ENCODE data around the gene TAS2R4. TPM values are rescaled to one million over a fixed set of nuclear protein-coding genes. Genes with fewer than 3 reads are reported as not detected.
"Not testable (repeated sequence)": the region's sequence is repeated elsewhere in the genome, so short reads cannot be mapped to it uniquely, and the experiment has no call there.

TAS2R4 gene
- polyA plus RNA-seq, 1 donor from 2014 or later: 2.3 TPM

DNA sequence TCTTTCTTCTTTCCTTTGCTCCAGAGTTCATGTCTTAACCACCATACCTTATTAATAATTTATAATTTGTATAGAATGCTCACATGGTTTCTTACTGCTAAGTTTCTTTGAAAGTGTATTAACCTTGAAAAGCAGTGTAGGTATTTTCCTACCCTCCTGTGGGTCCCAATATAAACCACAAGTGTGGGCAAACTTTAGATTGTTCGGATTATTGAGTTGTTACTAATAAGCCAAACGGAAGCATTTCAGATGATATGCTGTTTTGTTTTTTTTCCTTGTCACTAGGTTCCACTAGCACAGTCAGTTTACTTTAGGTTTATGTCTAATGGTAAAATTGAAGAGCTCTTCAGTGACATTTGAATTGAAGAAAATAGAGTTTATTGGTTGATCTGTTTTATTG is 28.1 kb upstream of the TAS2R4 start:
- Histone ChIP-seq H3K9ac (ENCODE audit: low read length) (no peak overlapping the region), H3K4me2 (ENCODE audit: low read length) (no peak overlapping the region), H3K36me3 (ENCODE audit: insufficient read depth, low read length) (peaks cover 18% of the 10 kb centered on the region), H3K4me3 (ENCODE audit: low read length) (no peak overlapping the region), H4K20me1 (ENCODE audit: insufficient read depth) (no peaks in the 10 kb centered on the region), H3K79me2 (replicated peaks; ENCODE audit: insufficient read depth, low read length) (no peaks in the 10 kb centered on the region), H3K27me3 (ENCODE audit: insufficient read depth, low read depth, low read length) (no peaks in the 10 kb centered on the region), H2AFZ (ENCODE audit: low read depth, low read length) (no peak overlapping the region), H3K9me2 (ENCODE audit: insufficient read depth, low read length) (no peaks in the 10 kb centered on the region), H3K9me3 (ENCODE audit: low read length) (no peaks in the 10 kb centered on the region), H3F3A (ENCODE audit: insufficient read depth, low read length, poor library complexity, severe bottlenecking) (no peaks in the 10 kb centered on the region), H3K27ac (ENCODE audit: low read length) (no peak overlapping the region)
- TF ChIP-seq EP300 (conservative IDR thresholded peaks at IDR 0.05; ENCODE audit: poor library complexity, severe bottlenecking) (no peak), SMC3 (conservative IDR thresholded peaks at IDR 0.05; ENCODE audit: poor library complexity) (no peak)
- TF ChIP-seq, protein P1, sequence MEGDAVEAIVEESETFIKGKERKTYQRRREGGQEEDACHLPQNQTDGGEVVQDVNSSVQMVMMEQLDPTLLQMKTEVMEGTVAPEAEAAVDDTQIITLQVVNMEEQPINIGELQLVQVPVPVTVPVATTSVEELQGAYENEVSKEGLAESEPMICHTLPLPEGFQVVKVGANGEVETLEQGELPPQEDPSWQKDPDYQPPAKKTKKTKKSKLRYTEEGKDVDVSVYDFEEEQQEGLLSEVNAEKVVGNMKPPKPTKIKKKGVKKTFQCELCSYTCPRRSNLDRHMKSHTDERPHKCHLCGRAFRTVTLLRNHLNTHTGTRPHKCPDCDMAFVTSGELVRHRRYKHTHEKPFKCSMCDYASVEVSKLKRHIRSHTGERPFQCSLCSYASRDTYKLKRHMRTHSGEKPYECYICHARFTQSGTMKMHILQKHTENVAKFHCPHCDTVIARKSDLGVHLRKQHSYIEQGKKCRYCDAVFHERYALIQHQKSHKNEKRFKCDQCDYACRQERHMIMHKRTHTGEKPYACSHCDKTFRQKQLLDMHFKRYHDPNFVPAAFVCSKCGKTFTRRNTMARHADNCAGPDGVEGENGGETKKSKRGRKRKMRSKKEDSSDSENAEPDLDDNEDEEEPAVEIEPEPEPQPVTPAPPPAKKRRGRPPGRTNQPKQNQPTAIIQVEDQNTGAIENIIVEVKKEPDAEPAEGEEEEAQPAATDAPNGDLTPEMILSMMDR (IDR thresholded peaks at IDR 0.05; ENCODE audit: poor library complexity, severe bottlenecking): no peak

DNA sequence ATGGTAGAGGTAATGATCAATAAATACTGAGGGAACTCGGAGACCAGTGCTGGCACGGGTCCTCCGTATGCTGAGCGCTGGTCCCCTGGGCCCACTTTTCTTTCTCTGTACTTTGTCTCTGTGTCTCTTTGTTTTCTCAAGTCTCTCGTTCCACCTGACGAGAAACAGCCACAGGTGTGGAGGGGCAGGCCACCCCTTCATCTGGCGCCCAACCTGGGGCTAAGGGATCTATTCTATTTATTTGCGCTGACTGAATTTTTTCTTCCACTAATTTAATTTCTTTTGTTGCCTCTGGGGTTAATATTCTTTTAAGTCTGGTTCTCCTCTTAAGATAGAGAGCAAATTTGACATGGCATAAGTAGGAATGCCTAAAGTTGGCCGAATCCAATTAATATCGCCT is 24.6 kb upstream of the TAS2R4 start:
- H3K79me2 ChIP-seq (replicated peaks; ENCODE audit: insufficient read depth, low read length); H3F3A ChIP-seq (ENCODE audit: insufficient read depth, low read length, poor library complexity, severe bottlenecking); H3K27me3 ChIP-seq (ENCODE audit: insufficient read depth, low read depth, low read length); H3K4me3 ChIP-seq (ENCODE audit: low read length); H3K4me2 ChIP-seq (ENCODE audit: low read length); H2AFZ ChIP-seq (ENCODE audit: low read depth, low read length); H3K9me3 ChIP-seq (ENCODE audit: low read length); H4K20me1 ChIP-seq (ENCODE audit: insufficient read depth); H3K27ac ChIP-seq (ENCODE audit: low read length); H3K9me2 ChIP-seq (ENCODE audit: insufficient read depth, low read length); H3K9ac ChIP-seq (ENCODE audit: low read length): not testable (repeated sequence)
- peaks cover 18% of the 10 kb centered on the region for H3K36me3 ChIP-seq (ENCODE audit: insufficient read depth, low read length)

DNA sequence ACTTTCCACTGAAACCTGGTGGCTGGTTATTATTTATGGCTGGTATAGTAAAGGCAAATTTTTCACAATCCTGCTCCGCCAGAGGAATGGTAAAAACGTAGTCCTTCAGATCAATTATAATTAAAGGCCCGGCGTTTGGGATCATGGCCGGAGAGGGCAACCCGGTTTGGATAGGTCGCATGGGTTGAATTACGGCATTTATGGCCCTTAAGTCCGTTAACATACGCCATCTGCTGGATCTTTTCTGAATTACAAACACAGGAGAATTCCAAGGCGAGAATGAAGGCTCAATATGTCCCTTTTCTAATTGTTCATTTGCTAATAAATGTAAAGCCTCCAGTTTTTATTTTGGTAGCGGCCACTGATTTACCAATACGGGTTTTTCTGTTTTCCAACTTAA is 23.8 kb upstream of the TAS2R4 start:
- no peaks in the 10 kb centered on the region for H3K79me2 ChIP-seq (replicated peaks; ENCODE audit: insufficient read depth, low read length)
- no peak overlapping the region for H3K4me3 ChIP-seq (ENCODE audit: low read length)
- no peak overlapping the region for H2AFZ ChIP-seq (ENCODE audit: low read depth, low read length)
- H3K27me3 ChIP-seq (ENCODE audit: insufficient read depth, low read depth, low read length): no peaks in the 10 kb centered on the region
- H3K9me2 ChIP-seq (ENCODE audit: insufficient read depth, low read length): no peaks in the 10 kb centered on the region
- peaks cover 18% of the 10 kb centered on the region for H3K36me3 ChIP-seq (ENCODE audit: insufficient read depth, low read length)
- H3K4me2 ChIP-seq (ENCODE audit: low read length): no peak overlapping the region
- no peaks in the 10 kb centered on the region for H3K9me3 ChIP-seq (ENCODE audit: low read length)
- H3K9ac ChIP-seq (ENCODE audit: low read length): no peak overlapping the region
- H3K27ac ChIP-seq (ENCODE audit: low read length): no peak overlapping the region
- no peaks in the 10 kb centered on the region for H4K20me1 ChIP-seq (ENCODE audit: insufficient read depth)
- no peaks in the 10 kb centered on the region for H3F3A ChIP-seq (ENCODE audit: insufficient read depth, low read length, poor library complexity, severe bottlenecking)
- TF ChIP-seq MXI1 (conservative IDR thresholded peaks at IDR 0.05; ENCODE audit: poor library complexity, severe bottlenecking) (no peak), EZH2 (IDR thresholded peaks at IDR 0.05; ENCODE audit: borderline replicate concordance, insufficient read depth, low read length, poor library complexity, severe bottlenecking) (no peak), TAF1 (IDR thresholded peaks at IDR 0.05; ENCODE audit: low read depth) (no peak), EP300 (conservative IDR thresholded peaks at IDR 0.05; ENCODE audit: poor library complexity, severe bottlenecking) (no peak), RAD21 (conservative IDR thresholded peaks at IDR 0.05) (no peak), POLR2AphosphoS5 (IDR thresholded peaks at IDR 0.05) (no peak), SMC3 (conservative IDR thresholded peaks at IDR 0.05; ENCODE audit: poor library complexity) (no peak)
- TF ChIP-seq, protein P2, sequence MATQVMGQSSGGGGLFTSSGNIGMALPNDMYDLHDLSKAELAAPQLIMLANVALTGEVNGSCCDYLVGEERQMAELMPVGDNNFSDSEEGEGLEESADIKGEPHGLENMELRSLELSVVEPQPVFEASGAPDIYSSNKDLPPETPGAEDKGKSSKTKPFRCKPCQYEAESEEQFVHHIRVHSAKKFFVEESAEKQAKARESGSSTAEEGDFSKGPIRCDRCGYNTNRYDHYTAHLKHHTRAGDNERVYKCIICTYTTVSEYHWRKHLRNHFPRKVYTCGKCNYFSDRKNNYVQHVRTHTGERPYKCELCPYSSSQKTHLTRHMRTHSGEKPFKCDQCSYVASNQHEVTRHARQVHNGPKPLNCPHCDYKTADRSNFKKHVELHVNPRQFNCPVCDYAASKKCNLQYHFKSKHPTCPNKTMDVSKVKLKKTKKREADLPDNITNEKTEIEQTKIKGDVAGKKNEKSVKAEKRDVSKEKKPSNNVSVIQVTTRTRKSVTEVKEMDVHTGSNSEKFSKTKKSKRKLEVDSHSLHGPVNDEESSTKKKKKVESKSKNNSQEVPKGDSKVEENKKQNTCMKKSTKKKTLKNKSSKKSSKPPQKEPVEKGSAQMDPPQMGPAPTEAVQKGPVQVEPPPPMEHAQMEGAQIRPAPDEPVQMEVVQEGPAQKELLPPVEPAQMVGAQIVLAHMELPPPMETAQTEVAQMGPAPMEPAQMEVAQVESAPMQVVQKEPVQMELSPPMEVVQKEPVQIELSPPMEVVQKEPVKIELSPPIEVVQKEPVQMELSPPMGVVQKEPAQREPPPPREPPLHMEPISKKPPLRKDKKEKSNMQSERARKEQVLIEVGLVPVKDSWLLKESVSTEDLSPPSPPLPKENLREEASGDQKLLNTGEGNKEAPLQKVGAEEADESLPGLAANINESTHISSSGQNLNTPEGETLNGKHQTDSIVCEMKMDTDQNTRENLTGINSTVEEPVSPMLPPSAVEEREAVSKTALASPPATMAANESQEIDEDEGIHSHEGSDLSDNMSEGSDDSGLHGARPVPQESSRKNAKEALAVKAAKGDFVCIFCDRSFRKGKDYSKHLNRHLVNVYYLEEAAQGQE (IDR thresholded peaks at IDR 0.05; ENCODE audit: borderline replicate concordance): no peak
- TF ChIP-seq, protein P1 (IDR thresholded peaks at IDR 0.05; ENCODE audit: poor library complexity, severe bottlenecking): no peak
